CD14-positive monocyte (primary cell): ENCODE measurements around the gene LMTK3. TPM values are rescaled to one million over a fixed set of nuclear protein-coding genes. Genes with fewer than 3 reads are reported as not detected.

Experiments
- DNase-seq, 3 donors: peaks; one replicate each; pipeline ENCODE4 v3.0.0-alpha.2; 2011 to 2022
- H2AFZ ChIP-seq: 2 replicates; pipeline ENCODE4 v1.6.0; 2012; ENCODE audit warnings: mild to moderate bottlenecking, low read depth, low read length, inconsistent platforms; ENCODE audit not compliant: insufficient read depth, poor library complexity, severe bottlenecking
- H3K27ac ChIP-seq, 2 donors: 1 replicate in 1 of 2; 2 replicates in 1 of 2; pipeline ENCODE4 v1.5.1; 2012 to 2013; ENCODE audit warnings: low read length in 2 of 2, control low read depth in 1 of 2, inconsistent platforms in 1 of 2, low read depth in 1 of 2, mild to moderate bottlenecking in 1 of 2
- H3K27me3 ChIP-seq, 2 donors: one replicate each; pipeline versions ENCODE4 v1.6.0 to v1.6.1; 2011 to 2013; ENCODE audit warnings: low read length in 2 of 2; ENCODE audit not compliant: control insufficient read depth in 2 of 2, insufficient read depth in 2 of 2
- H3K36me3 ChIP-seq, 2 donors: replicated peaks in 1 of 2; 1 replicate in 1 of 2; 2 replicates in 1 of 2; pipeline versions ENCODE4 v1.5.1 to v1.6.1; 2012 to 2013; ENCODE audit warnings: low read length in 2 of 2, control low read depth in 1 of 2, inconsistent platforms in 1 of 2, mild to moderate bottlenecking in 1 of 2; ENCODE audit not compliant: insufficient read depth in 2 of 2, control insufficient read depth in 1 of 2
- H3K4me1 ChIP-seq, 2 donors: 1 replicate in 1 of 2; 2 replicates in 1 of 2; pipeline versions ENCODE4 v1.5.1 to v1.6.1; 2012 to 2013; ENCODE audit warnings: low read length in 2 of 2, control low read depth in 1 of 2, inconsistent platforms in 1 of 2, mild to moderate bottlenecking in 1 of 2, moderate library complexity in 1 of 2; ENCODE audit not compliant: insufficient read depth in 2 of 2, control insufficient read depth in 1 of 2
- H3K4me2 ChIP-seq: replicated peaks from 2 replicates; pipeline ENCODE3; 2012; ENCODE audit warnings: low read length, moderate library complexity, mild to moderate bottlenecking; ENCODE audit not compliant: poor library complexity, severe bottlenecking; ENCODE audit errors: extremely low read depth
- H3K4me3 ChIP-seq, 3 experiments: fragments of 200-600 bp in 1 of 3; sonication (generic) in 1 of 3; replicated peaks in 1 of 3; 1 replicate in 2 of 3; 2 replicates in 1 of 3; pipeline ENCODE4 v1.5.1; 2011 to 2013; ENCODE audit warnings: low read length in 3 of 3, mild to moderate bottlenecking in 3 of 3, control low read depth in 2 of 3, low read depth in 2 of 3, inconsistent platforms in 1 of 3, moderate library complexity in 1 of 3
- H3K79me2 ChIP-seq: 2 replicates; pipeline ENCODE4 v1.6.0; 2012; ENCODE audit warnings: mild to moderate bottlenecking, control low read depth, inconsistent platforms, low read length, moderate library complexity; ENCODE audit not compliant: insufficient read depth
- H3K9ac ChIP-seq: 2 replicates; pipeline ENCODE4 v1.6.0; 2017; ENCODE audit warnings: low read length, mild to moderate bottlenecking; ENCODE audit not compliant: insufficient read depth, poor library complexity, severe bottlenecking
- H3K9me3 ChIP-seq, 2 donors: replicated peaks in 1 of 2; 1 replicate in 1 of 2; 2 replicates in 1 of 2; pipeline versions ENCODE4 v1.5.1 to v1.6.1; 2012 to 2013; ENCODE audit warnings: low read length in 2 of 2, control low read depth in 1 of 2; ENCODE audit not compliant: control insufficient read depth in 1 of 2, insufficient read depth in 1 of 2
- H4K20me1 ChIP-seq: 2 replicates; pipeline ENCODE4 v1.6.0; 2012; ENCODE audit warnings: mild to moderate bottlenecking, low read length, control low read depth, moderate library complexity; ENCODE audit not compliant: insufficient read depth
- H3K27ac Mint-ChIP-seq, 7 donors: one replicate each; pipeline ENCODE4 v1.8.0; 2020; ENCODE audit warnings: mild to moderate bottlenecking in 7 of 7, mixed read lengths in 7 of 7, moderate library complexity in 6 of 7, inconsistent platforms in 2 of 7
- H3K27me3 Mint-ChIP-seq, 3 donors: one replicate each; pipeline ENCODE4 v1.8.0; 2021 to 2022; ENCODE audit warnings: low read depth in 3 of 3, mild to moderate bottlenecking in 3 of 3, mixed read lengths in 3 of 3, moderate library complexity in 3 of 3, inconsistent platforms in 1 of 3
- H3K36me3 Mint-ChIP-seq, 2 donors: one replicate each; pipeline ENCODE4 v1.8.0; 2020; ENCODE audit warnings: mixed read lengths in 2 of 2, inconsistent platforms in 1 of 2, mild to moderate bottlenecking in 1 of 2
- H3K4me1 Mint-ChIP-seq: one replicate; pipeline ENCODE4 v1.8.0; 2020; ENCODE audit warnings: mild to moderate bottlenecking, mixed read lengths
- H3K4me3 Mint-ChIP-seq, 2 donors: one replicate each; pipeline ENCODE4 v1.8.0; 2020; ENCODE audit warnings: mild to moderate bottlenecking in 2 of 2, mixed read lengths in 2 of 2, moderate library complexity in 1 of 2
- H3K9me3 Mint-ChIP-seq, 7 donors: one replicate each; pipeline ENCODE4 v1.8.0; 2020 to 2022; ENCODE audit warnings: mixed read lengths in 7 of 7, mild to moderate bottlenecking in 6 of 7, moderate library complexity in 6 of 7, inconsistent platforms in 2 of 7
- WGBS: methylation state at CpG from one replicate; pipeline ENCODE4 v1.1.5; 2013; ENCODE audit warnings: missing lambda C conversion rate; ENCODE audit not compliant: insufficient coverage; 5-methylcytosine and 5-hydroxymethylcytosine counted together
- intact Hi-C, 2 donors: fragments of 100-400 bp; cut with micrococcal nuclease; formaldehyde crosslinking; loops; one replicate each; pipeline versions ENCODE4 v1.15.0 to v1.15.1; 2023
- polyA plus RNA-seq, 3 donors: library from polyadenylated mRNA; depleted of rRNA in 1 of 3; unstranded in 2 of 3; stranded (reverse) in 1 of 3; fragments of 300-500 nt in 2 of 3; fragments of >200 nt in 1 of 3; fragmentation: Illumina TruSeq in 2 of 3; gene quantifications; 1 replicate in 2 of 3; 2 replicates in 1 of 3; pipeline ENCODE4 v1.2.3, GENCODE V29; 2012 to 2021
- TF ChIP-seq, protein P1 (sequence below): fragments of 200-600 bp; IDR thresholded peaks from one replicate; pipeline ENCODE4 v1.8.0; 2022; ENCODE audit warnings: antibody characterized with exemption, mild to moderate bottlenecking

Gene LMTK3
- polyA plus RNA-seq, 3 donors: 0.08 TPM; not detected in 2

DNA sequence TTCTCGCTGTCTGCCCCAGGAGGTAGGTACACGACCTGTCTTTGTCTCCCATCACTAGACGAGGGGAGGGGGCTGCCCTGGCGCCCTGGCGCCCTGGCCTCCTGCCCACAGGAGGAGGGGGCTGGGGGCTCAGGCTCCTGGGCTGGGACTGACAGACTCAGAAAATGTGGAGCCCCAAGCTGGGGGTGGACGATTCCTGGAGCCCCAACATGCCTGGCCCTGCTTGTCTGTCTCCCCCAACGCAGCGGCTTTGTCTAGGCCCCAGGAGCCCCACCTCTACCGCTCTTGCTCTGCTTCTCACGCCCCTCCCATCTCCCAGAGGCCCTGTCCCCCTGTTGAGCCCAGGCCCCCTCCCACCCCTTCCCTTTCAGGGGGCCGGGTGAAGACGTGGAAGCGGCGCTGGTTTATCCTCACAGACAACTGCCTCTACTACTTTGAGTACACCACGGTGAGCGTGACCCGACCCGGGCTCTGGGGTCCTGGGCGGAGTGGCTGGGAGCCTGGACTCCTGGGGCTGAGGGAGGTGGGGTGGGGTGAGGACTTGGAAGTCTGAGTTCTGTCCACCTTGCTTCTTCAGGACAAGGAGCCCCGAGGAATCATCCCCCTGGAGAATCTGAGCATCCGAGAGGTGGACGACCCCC, 33.8 kb downstream of the LMTK3 start:
- DNase-seq: no peak
- peaks cover 15 to 17% of the 10 kb centered on the region in 2 donors for H3K4me1 ChIP-seq
- no peak overlapping the region for H3K9ac ChIP-seq
- no peaks in the 10 kb centered on the region for H3K9me3 ChIP-seq
- intact Hi-C loops: no loop called here
- no peak overlapping the region for H2AFZ ChIP-seq
- H3K4me3 Mint-ChIP-seq: no peak overlapping the region
- no peak overlapping the region for H3K27ac Mint-ChIP-seq
- peaks cover 1 to 19% (median 14%) of the 10 kb centered on the region in 3 donors for H3K27me3 Mint-ChIP-seq
- H4K20me1 ChIP-seq: peaks cover 20% of the 10 kb centered on the region
- no peaks in the 10 kb centered on the region for H3K27me3 ChIP-seq
- H3K9me3 Mint-ChIP-seq: no peaks in the 10 kb centered on the region
- H3K4me3 ChIP-seq: no peak overlapping the region
- H3K36me3 ChIP-seq: peaks cover 58% of the 10 kb centered on the region in 2 donors
- 91% methylated on average over 9 of the region's 22 CpGs for WGBS
- TF ChIP-seq, protein P1, sequence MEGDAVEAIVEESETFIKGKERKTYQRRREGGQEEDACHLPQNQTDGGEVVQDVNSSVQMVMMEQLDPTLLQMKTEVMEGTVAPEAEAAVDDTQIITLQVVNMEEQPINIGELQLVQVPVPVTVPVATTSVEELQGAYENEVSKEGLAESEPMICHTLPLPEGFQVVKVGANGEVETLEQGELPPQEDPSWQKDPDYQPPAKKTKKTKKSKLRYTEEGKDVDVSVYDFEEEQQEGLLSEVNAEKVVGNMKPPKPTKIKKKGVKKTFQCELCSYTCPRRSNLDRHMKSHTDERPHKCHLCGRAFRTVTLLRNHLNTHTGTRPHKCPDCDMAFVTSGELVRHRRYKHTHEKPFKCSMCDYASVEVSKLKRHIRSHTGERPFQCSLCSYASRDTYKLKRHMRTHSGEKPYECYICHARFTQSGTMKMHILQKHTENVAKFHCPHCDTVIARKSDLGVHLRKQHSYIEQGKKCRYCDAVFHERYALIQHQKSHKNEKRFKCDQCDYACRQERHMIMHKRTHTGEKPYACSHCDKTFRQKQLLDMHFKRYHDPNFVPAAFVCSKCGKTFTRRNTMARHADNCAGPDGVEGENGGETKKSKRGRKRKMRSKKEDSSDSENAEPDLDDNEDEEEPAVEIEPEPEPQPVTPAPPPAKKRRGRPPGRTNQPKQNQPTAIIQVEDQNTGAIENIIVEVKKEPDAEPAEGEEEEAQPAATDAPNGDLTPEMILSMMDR: no peak
- peaks cover 47 to 64% of the 10 kb centered on the region in 2 donors for H3K36me3 Mint-ChIP-seq
- H3K79me2 ChIP-seq: no peaks in the 10 kb centered on the region
- peaks cover 17% of the 10 kb centered on the region for H3K4me1 Mint-ChIP-seq
- no peak overlapping the region for H3K4me2 ChIP-seq
- H3K27ac ChIP-seq: no peak overlapping the region

DNA sequence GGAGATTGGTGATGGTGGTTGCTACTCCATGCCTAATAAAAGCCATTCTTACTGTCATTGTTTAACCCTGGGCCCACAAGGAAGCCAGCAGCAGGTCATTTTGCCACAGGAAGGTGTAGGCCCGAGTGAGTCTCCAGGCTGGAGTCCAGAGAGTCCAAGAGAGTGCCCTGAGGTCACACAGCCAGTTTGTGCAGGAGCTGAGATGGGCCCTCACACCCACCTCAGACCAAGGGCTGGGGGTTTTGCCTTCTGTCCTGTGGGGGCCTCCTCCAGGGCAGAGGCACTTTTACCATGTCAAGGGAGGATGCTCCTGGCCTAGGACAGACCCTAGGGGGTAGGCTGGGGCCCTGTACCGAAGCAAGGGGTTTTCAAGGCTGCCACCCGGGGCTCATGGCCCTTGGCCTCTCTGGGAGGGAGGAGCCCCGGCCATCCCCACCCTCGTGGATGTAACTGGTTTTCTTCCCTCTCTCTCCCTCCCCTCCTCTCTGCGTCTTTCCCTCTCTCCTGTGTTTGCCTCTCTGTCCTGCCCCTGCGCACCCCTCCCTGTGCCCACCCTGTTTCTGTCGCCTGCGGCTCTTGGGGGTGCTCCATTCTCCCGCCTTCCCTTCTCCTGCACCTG, 34.5 kb downstream of the LMTK3 start:
- H3K4me2 ChIP-seq: no peak overlapping the region
- no peaks in the 10 kb centered on the region for H3K27me3 ChIP-seq
- TF ChIP-seq, protein P1: no peak
- H3K4me3 ChIP-seq: no peak overlapping the region
- H3K4me1 Mint-ChIP-seq: peaks cover 17% of the 10 kb centered on the region
- H3K36me3 ChIP-seq: peaks cover 62 to 64% of the 10 kb centered on the region in 2 donors
- peaks cover 15 to 17% of the 10 kb centered on the region in 2 donors for H3K4me1 ChIP-seq
- no peak overlapping the region for H3K27ac ChIP-seq
- no peaks in the 10 kb centered on the region for H3K9me3 Mint-ChIP-seq
- no peaks in the 10 kb centered on the region for H3K79me2 ChIP-seq
- WGBS: 89% methylated on average over 8 of the region's 10 CpGs
- no peaks in the 10 kb centered on the region for H3K9me3 ChIP-seq
- H3K27ac Mint-ChIP-seq: no peak overlapping the region
- peaks cover 51 to 70% of the 10 kb centered on the region in 2 donors for H3K36me3 Mint-ChIP-seq
- H3K9ac ChIP-seq: no peak overlapping the region
- DNase-seq: no peak
- H4K20me1 ChIP-seq: peaks cover 25% of the 10 kb centered on the region
- intact Hi-C loops: no loop called here
- H3K27me3 Mint-ChIP-seq: peaks cover 1 to 19% (median 14%) of the 10 kb centered on the region in 3 donors
- no peak overlapping the region for H2AFZ ChIP-seq
- H3K4me3 Mint-ChIP-seq: no peak overlapping the region
